Mesangial cell (primary cell): Measurements from ENCODE around the gene SLC25A52. TPM values are rescaled to one million over a fixed set of nuclear protein-coding genes. Genes with fewer than 3 reads are reported as not detected.

ENCODE experiments used
- total RNA-seq: library from RNA; depleted of rRNA; stranded (reverse); fragments of >200 nt; gene quantifications from 2 replicates; pipeline ENCODE4 v1.2.3, GENCODE V29; 2015

SLC25A52 gene, protein sequence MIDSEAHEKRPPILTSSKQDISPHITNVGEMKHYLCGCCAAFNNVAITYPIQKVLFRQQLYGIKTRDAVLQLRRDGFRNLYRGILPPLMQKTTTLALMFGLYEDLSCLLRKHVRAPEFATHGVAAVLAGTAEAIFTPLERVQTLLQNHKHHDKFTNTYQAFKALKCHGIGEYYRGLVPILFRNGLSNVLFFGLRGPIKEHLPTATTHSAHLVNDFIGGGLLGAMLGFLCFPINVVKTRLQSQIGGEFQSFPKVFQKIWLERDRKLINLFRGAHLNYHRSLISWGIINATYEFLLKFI
- not detected in 2 replicates for total RNA-seq

DNA sequence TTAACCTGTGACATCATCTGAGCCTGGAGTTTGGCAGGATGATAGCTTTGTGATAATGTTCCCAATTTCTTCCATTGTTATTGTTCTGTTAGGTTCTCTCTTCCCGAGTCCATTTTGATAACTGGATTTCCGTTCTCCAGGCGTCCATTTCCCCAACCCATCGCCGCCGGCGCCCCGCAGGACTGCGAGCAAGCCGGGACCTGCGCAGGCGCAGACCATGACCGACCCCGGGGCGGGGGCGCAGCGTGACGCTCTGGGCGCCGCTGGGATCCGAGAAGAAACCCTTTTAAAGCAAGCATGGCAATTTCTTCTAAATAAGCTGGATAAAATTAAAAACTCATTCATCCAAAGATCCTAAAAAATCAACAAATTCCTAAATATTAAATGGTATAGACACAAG, at the start of gene SLC25A52:
Gene SLC25A52, minus strand, starts transcription at position 186 of the 400 bp plus-strand sequence. CDS start 219 bp downstream, outside the sequence.

Other genes with a start within 250 kb of the SLC25A52 start
- not detected in 2 replicates for gene TTR, start 169.0 kb downstream of the SLC25A52 start, total RNA-seq
- gene B4GALT6, start 76.3 kb downstream of the SLC25A52 start, total RNA-seq = 3.0 and 6.4 TPM in 2 replicates
- gene TRAPPC8, start 182.2 kb upstream of the SLC25A52 start, total RNA-seq = 17.1 and 20.2 TPM in 2 replicates